Fibroblast of skin of back (primary cell): ENCODE measurements around the gene PPP1R14B.
"Not testable (repeated sequence)": the region's sequence is repeated elsewhere in the genome, so short reads cannot be mapped to it uniquely, and the experiment has no call there.

Experiments
- DNase-seq: peaks from one replicate; pipeline ENCODE4 v3.0.0-alpha.2; 2013

The PPP1R14B gene

DNA sequence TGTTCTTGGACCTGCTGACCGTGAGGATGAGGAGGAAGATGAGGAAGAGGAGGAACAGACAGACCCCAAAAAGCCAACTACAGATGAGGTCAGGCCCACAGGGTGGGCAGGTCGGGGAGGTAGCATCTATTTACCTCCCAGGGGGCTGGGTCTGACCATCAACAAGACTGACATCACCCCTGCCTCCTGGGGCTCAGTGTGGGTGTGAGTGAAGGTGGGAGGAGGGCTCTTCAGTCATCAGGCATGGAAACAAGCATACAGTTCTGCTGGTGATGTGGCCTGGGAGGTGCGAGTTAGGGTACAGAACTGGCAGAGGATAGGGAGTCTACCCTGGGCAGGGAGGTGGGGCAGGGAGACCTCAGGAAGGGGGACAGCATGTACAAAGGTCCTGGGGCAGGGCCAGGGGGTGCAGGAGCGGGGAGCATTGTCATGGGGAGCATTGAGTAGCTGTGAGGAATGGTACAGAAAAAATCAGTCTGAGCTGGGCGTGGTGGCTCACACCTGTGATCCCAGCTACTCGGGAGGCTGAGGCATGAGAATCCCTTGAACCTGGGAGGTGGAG is 13.5 kb upstream of the PPP1R14B start:
- DNase-seq: no peak

DNA sequence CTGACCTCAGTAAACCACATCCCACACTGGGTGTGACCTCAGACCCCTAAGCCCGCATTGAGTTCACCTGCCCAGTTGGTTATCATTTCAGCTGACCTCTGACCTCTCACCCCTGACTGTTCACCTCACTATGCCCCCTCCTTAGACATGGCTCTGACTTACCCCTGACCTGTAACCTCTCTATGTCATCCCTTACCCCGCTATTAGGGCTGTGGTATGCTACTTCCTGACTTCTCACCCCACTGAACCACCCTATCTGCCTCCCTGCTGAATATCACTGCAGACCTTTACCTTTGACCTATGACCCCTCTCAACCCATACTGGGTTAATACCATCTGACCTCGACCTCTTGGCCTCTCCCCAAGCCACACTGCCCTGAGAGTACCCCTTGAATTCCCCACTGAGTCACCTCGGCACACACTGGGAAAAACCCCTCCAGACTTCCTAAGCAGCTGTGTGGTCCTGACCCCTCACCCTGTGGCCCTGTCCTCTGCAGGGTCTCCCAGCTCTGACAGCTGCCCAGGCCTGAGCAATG is 12.9 kb upstream of the PPP1R14B start:
- DNase-seq: no peak

DNA sequence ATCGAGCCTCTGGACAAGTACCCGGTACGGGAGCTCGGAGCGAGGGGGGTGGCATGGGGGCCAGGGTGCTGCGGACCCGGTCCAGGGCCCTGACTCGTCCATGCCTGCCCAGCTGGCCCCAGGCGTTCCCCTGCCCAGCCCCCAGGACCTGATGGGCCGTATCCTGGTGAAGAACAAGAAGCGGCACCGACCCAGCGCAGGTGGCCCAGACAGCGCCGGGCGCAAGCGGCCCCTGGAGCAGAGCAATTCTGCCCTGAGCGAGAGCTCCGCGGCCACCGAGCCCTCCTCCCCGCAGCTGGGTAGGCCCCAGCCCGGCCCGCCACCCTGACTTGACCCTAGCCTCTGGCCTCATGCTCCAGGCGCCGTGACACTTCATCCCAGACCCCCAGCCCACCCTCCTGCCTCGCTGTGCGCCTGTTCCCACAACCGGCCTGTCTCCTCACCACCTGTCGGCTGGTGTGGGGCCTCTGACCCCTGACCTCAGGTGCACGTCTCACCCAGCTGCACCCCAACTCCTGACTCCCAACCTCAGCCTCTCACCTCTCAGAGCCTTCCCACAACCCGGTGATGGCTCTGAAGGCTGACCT is 12.3 kb upstream of the PPP1R14B start:
- DNase-seq: no peak

DNA sequence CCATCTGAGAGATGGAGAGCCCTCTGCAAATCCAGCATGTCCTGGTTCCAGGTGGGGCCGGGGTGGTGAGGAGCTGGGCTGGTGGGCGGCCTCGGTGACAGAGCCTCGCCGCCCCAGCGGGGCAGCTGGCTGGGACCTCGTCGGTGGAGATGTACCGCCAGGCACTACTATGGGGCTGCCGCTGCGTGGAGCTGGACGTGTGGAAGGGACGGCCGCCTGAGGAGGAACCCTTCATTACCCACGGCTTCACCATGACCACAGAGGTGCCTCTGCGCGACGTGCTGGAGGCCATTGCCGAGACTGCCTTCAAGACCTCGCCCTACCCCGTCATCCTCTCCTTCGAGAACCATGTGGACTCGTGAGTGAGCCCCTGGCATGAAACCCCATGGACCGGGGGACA is 11.6 kb upstream of the PPP1R14B start:
- DNase-seq: no peak

DNA sequence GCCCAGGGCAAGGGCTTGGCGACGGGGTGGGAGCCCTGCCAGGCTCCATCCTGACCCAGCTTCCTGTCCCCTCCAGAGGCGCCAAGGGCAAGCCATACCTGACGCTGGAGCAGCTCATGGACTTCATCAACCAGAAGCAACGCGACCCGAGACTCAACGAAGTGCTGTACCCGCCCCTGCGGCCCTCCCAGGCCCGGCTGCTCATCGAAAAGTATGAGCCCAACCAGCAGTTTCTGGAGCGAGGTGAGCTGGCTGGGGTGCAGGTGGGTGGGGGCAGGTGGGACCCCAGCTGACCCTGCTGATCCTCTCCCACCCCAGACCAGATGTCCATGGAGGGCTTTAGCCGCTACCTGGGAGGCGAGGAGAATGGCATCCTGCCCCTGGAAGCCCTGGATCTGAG is 9.6 kb upstream of the PPP1R14B start:
- no peak for DNase-seq

DNA sequence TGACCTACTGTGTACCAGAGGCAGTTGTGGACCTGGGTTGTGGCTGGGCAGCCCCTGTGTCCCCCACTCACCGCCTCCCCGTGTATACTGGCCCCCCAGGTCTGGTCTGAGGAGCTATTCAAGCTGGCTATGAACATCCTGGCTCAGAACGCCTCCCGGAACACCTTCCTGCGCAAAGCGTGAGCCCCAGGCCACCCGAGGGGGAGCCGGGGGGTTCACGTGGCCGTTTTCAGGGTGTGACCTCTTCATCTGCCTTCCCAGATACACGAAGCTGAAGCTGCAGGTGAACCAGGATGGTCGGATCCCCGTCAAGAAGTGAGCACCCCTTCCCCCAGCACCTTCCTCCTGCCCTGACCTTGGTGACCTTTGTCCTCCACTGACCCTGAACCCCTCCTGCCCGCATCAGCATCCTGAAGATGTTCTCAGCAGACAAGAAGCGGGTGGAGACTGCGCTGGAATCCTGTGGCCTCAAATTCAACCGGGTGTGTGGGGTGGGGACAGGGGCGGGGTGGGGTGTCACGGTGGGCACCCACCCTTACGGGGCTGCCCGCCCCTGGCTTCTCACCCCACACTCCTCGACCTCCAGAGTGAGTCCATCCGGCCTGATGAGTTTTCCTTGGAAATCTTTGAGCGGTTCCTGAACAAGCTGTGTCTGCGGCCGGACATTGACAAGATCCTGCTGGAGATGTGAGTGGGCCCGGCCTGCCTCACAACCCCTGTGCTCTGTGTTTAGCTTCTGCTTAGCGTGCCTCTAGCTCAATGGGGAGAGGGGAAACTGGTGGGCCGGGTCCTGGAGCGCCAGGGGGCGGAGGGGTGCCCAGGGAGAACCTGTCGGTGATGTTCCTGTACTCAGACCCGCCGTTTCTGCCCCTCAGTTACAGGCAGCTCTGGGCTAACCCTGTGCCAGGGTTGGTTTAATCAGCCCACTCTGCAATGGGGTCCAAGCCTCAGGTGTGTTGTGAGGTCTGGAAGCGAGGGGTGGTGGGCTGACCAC is 8.7 kb upstream of the PPP1R14B start:
- DNase-seq: no peak

DNA sequence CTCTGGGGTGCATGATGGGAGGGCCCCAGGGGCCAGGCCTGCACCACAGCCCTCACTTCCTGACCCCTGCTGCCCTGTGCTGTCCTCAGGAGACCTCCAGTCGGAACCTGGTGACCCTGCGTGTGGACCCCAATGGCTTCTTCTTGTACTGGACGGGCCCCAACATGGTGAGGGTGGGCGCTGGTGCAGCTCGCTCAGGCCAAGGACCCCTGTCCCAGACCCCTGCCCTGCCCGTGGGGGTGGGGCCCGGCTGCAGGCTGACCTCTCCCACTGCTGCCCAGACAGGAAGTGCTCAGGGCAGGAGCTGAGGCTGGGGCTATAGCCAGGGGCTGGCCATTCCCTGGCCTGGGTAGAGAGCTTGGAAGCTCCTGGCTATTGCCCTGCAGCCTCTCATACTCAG is 7.6 kb upstream of the PPP1R14B start:
- DNase-seq: no peak

DNA sequence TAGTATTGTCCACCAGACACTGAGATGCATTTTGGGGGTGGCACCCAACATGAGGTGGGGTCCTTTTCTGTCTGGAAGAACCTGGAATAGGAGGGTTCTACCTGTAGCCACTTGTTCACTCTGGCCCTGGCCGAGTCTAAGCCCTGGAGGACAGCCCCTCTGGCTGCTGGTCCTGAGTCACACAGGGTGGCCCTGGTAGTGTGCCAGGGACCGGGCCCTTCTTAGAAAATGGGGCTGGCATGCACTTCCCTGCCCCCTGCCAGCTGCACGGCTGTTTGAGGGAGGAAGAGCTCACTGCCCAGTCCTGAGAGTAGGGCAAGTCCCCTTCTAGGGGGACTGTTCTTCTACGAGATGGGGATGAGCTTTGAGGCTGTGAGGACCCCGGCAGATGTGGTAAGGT is 6.7 kb upstream of the PPP1R14B start:
- DNase-seq: peak; percentile 37

DNA sequence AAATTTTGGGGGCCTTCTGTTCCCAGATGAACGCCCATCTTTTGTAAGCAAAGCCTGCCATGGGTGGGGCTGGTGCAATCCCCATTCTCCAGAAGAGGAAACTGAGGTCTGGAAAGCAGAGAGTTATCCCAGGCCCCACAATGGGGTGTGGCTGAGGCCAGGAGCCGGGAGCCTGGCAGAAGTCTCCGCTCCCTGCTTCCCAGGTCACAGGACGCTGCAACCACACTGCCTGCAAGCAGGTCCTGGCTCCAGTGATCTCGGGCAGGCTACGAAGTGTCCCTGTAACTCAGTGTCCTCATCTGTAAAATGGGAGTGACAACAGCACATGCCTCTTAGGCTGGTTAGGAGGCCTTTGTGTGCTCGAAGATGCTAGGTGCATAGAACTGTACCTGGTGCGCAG is 6.3 kb upstream of the PPP1R14B start:
- no peak for DNase-seq

DNA sequence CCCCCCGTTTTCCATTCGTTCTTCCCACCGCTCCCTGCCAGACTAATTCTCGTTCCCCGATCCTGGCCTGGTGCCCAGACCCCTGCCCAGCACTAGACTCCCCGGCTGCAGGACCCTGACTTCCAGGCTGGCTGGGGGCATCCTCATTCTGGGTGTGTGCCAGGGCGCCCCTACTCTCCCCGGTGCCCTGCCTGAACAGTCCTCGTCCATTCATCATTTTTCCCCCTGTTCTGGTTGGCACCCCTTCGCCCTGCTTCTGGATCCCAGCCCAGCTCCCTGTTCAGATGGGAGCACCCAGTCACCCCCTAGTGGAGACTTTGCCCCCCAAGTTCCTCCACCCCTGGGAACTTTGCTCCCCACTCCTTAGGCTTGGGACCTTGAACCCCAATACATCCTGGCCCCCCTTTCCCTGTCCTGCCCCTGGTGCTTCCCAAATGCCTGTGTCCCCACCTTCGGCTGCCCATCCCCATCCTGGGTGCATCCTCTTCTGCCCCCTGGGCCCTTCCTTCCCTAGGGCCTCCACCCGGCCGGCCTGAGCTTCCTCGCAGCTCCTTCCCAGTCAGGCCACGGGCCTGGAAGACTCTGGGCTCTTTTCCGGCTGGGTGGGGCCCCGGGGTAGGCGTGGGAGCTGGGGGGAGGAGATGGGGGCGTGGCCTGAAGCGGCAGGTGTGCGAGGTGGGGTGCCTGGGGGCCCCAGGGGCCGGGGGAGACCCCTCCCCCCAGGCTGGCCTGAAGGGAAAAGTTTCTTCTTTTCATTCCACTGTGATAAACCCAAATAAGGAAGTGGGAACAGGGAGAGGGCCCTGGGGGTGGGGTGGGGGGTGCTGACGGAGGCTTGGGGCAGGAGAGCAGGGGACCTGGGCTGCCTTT is 5.5 kb upstream of the PPP1R14B start:
- DNase-seq: peak; percentile 44

DNA sequence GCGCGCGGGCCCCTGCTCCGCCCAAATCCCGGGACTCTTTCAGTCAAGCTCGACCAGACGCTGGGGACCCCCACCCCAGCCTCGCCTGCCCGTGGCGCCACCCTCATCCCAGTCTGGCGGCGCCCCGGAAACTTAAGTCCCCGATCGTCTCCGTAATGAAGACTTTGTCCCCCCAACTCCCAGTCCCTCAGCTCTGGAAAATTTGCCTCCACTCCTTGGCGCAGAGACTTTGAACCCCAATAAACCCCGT is 4.9 kb upstream of the PPP1R14B start:
- no peak for DNase-seq

DNA sequence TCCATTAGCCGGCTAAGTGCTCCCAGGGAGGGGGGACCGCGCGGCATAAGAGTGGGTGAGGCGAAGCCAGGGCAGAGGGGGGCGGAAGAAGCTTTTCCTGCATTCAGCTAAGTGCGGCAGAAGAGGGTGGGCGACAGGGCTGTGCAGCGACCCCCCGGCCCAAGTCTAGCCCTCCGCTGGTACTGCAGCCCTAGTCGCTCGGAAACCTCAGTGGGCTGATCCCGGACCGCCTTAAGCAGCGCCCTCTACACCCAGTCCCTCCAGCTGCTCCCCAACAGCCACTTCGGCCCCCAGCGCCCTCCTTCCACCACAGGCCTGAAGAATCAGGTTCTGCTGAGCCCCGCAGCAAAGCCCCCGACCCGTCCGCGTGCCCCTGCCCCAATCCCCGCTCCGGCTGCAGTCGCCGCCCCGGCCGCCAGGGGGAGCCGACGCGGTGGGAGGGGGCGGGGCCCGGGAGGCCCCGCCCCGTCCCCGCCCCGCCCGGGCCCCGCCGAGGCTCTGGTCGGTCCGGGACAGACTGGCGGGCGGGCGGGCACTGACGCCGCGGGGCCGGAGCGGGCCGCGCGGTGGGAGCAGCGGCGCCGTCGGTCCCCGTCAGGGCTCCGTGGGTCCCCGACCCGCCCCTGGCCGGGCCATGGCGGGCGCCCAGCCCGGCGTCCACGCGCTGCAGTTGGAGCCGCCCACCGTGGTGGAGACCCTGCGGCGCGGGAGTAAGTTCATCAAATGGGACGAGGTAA is 4.4 kb upstream of the PPP1R14B start, which contains the start of gene PLCB3:
PLCB3 (plus strand) TSS at position 515 of the 737 bp plus-strand sequence; CDS start at position 635, 120 bp downstream.
- peak; percentile 49 for DNase-seq

DNA sequence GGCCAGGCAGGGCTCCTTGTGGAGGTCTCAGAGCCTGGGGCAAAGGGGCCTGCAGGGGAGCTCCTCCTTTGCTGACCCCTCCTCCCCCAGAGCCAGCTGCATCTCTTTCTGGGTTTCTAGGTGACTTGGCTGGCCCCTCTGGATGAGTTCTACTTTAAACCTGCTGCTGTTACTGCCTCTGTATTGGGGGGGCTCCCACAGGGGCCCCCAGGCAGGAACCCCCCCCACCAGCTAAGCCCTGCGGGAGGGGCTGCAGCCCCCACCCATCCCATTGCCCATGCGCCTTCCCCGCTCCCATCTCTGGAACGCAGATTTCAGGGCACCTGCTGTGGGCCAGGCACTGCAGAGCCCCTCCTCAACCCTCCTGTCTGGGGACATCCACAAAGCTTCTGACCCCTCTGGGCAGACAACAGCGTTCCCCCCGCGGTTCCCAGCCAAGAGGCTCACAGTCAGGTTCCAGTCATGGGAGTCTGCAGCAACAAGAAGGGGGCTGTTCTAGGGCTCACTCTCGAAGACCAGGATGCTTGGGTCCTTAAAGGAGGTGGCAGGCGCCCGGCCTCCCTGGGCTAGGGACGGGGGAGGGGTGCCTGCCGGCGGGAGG is 3.8 kb upstream of the PPP1R14B start:
- no peak for DNase-seq

DNA sequence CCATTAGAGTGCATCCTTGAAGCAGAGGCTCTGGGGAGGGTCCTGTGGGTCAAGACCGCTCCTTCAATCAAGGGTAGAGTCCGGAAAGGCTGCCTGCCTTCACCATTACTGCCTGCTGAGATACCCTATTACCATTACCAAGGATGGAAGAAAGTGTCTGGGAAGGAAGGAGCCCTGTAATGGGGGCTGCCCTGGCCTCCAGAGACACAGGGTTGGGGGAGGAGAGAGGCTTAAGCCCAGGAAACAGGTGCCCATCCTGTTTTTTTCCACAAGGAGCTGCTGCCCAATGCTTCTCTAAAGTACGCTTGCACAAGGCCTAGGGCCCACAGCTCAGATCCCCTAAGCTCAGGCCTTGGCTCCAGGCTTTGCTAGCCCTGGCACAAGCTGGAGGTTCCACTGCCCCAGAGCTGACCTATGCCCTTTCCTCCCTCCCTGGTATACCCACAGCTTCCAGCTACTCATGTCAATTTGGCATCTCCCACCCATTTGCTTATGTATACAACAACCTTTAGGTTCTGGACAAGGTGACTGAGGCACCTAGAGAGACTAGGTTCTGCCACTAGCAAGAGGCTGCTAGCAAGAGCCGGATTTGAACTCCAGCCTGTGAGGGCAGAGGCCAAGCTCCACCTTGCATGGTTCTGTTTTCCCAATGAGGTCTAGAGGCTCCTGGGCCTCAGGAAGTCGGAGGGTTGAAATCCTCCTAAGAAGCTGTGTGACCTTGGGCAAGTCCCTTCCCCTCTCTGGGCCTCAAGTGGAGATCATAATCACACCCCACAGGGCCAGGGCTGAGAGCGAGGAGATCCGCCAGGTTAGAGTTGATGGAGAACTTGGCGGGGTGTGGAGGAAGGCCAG is 3.0 kb upstream of the PPP1R14B start:
- no peak for DNase-seq

DNA sequence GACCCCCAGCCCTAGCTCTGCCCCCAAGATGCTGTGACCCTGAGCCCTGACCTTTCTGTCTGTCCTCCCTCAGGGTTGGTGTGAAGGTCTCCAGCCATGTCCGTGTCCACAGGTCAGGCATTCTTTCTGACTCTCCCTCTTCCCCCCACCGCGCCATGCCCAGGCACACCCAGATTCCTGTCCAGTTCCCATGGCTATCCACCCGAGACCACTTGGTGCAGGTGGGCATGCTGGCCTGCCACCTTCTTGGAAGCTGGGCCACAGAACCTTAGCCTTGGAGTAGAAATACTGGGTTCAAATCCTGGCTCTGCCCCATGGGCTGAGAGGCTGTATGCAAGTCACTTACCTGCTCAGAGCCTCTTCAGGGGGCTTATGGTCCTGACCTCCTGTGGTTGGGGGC is 2.3 kb upstream of the PPP1R14B start:
- DNase-seq: no peak

DNA sequence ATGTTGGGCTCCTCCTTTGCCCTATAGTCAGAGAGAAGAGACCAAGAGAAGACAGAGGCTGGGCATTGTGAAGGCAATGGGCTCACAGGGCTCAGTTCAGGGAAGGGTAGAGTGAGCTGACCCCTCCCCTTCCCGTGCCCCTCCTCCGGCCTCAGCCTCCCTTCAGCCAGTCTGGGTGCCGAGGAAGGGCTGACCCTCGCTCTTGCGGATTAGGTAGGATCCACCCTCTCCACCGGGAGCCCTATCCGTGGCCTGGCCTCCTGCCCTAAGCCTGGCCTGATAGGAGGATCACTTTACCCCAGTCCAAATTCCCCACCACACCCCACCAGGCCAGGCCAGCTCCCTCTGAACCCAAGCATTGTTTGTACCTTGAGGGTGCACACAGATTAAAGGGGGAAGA is 1.8 kb upstream of the PPP1R14B start:
- DNase-seq: no peak

DNA sequence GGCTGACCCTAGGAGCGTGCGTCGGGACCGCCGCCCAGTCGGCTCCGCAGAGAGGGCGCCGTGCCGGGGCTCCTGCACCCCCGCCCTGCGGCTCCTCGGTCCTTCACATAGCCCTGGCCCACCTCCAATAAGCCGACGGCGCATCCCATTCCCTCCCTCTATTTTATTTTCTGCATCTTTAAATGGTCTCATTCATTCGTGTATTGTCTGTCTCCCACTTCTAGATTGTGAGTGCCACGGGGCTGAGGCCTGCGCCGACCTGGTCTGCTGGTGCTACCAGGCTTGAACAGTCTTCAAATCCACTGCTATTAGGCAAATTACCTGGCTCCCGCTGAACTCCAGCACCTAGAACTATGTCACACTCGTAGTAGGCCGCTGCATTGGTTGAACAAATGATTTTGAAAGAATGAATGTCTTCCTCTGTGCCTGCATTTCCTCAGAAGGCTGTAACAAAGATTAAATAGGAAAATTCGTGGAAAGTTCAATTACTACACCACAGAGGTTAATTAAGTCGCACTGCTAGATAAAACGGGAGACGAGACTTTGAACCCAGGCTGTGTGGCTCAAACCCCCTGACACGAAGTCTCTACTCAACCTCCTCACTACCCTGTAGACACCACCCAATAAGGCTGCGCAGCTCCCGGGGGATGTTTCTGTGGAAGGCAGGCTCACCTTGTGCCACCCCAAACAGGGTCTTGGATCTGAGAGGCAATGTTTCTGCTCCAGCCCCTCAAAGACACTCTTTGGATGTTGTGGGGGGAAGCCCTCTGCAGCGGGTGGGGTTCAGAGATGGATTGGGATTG is 1.2 kb upstream of the PPP1R14B start:
- DNase-seq: no peak

DNA sequence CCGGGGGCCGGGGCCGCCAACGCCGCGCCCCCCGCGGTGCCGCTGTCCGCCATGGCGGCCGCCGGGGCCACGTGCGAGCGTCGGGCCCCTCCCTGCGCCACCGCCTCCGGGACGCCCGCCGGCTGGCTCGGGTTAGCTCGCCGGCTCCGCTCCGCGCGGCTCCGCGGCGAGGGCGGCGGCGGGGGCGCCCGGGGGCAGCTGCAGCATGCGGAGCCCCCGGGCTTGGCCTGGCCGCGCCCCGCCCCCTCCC is 197 bp downstream of the PPP1R14B start:
- not testable (repeated sequence) for DNase-seq

DNA sequence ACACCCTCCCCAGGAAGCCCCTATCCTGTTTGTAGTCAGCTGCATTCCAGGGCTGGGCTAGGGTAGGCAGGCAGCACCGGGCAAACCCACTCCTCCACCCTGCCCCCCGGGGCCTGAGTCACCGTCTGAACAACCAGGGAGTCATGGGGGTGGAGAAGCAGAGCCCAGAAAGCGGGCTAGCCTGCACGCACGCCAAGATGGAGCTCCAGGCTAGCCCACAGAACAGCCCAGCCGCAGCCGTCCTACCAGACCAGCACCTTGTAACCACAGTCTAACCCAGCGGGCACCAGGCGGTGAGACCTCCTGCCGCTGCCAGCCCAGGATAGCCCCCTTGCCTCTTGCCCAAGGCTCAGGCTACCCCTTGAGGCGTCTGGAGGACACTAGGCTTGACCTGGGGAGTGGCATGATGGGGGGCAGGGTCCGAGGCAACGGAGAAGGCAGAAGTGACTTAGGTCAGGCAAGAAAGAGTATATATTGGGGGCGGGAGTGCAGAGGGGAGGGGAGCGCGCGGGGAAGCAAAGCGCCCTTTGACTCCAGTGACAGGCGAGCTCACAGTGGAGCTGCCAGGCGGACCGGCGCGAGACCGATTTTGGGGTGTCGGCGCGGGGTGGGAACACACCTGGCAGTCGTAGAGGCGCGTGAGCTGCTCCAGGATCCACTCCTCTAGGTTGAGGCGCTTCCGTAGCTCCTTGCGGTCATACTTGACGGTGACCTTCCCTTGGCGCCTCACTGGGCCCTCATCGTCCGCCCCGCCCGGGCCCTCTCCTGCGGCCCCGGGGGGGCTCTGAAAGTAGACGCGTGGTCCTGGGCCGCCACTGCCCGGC is 734 bp downstream of the PPP1R14B start:
- peak; percentile 98 for DNase-seq
